H9 (cell line): ENCODE results near the gene ZSWIM1. TPM values are rescaled to one million over a fixed set of nuclear protein-coding genes. Genes with fewer than 3 reads are reported as not detected.

ENCODE experiments used
- DNase-seq: peaks from one replicate; pipeline ENCODE4 v3.0.0-alpha.2; 2017
- H2AFZ ChIP-seq: one replicate; pipeline ENCODE4 v1.6.1; 2013; ENCODE audit warnings: mild to moderate bottlenecking, low read length, control low read depth, moderate library complexity
- H2AK5ac ChIP-seq: 2 replicates; pipeline ENCODE4 v1.6.1; 2013; ENCODE audit warnings: low read length, control low read depth, mixed read lengths; ENCODE audit not compliant: insufficient read length
- H2BK120ac ChIP-seq: one replicate; pipeline ENCODE4 v1.6.1; 2013; ENCODE audit warnings: low read depth, mild to moderate bottlenecking, low read length, control low read depth, inconsistent platforms; ENCODE audit not compliant: poor library complexity, severe bottlenecking
- H2BK12ac ChIP-seq: 2 replicates; pipeline ENCODE4 v1.6.1; 2013; ENCODE audit warnings: low read length, control low read depth, mixed read lengths, low read depth; ENCODE audit not compliant: insufficient read length
- H2BK15ac ChIP-seq: 2 replicates; pipeline ENCODE4 v1.6.1; 2013; ENCODE audit warnings: low read depth, low read length, control low read depth
- H2BK20ac ChIP-seq: one replicate; pipeline ENCODE4 v1.6.1; 2013; ENCODE audit warnings: low read depth, mild to moderate bottlenecking, low read length, control low read depth, inconsistent platforms; ENCODE audit not compliant: poor library complexity, severe bottlenecking
- H2BK5ac ChIP-seq: 2 replicates; pipeline ENCODE4 v1.6.1; 2013; ENCODE audit warnings: low read length, control low read depth, mixed read lengths; ENCODE audit not compliant: insufficient read length
- H3K14ac ChIP-seq: 2 replicates; pipeline ENCODE4 v1.6.1; 2013; ENCODE audit warnings: low read length, control low read depth; ENCODE audit not compliant: insufficient read depth
- H3K18ac ChIP-seq: 2 replicates; pipeline ENCODE4 v1.6.1; 2013; ENCODE audit warnings: low read depth, mild to moderate bottlenecking, mixed read lengths, low read length, control low read depth; ENCODE audit not compliant: insufficient read length
- H3K23ac ChIP-seq: 2 replicates; pipeline ENCODE4 v1.6.1; 2013; ENCODE audit warnings: low read length, control low read depth, mixed read lengths, low read depth; ENCODE audit not compliant: insufficient read length
- H3K23me2 ChIP-seq: 2 replicates; pipeline ENCODE4 v1.6.1; 2013; ENCODE audit warnings: low read depth, mild to moderate bottlenecking, mixed read lengths, low read length, control low read depth; ENCODE audit not compliant: insufficient read length, poor library complexity, severe bottlenecking
- H3K27ac ChIP-seq: 2 replicates; pipeline ENCODE4 v1.5.1; 2013; ENCODE audit warnings: low read length, control low read depth, mixed read lengths, low read depth; ENCODE audit not compliant: insufficient read length
- H3K27me3 ChIP-seq: 2 replicates; pipeline ENCODE4 v1.6.1; 2013; ENCODE audit warnings: low read length, control low read depth, inconsistent platforms; ENCODE audit not compliant: insufficient read depth
- H3K4ac ChIP-seq: 2 replicates; pipeline ENCODE4 v1.6.1; 2013; ENCODE audit warnings: low read depth, mild to moderate bottlenecking, control low read depth, inconsistent platforms, low read length, moderate library complexity
- H3K4me1 ChIP-seq: 2 replicates; pipeline ENCODE4 v1.6.1; 2013; ENCODE audit warnings: low read length, control low read depth, inconsistent platforms; ENCODE audit not compliant: insufficient read depth
- H3K4me2 ChIP-seq: 2 replicates; pipeline ENCODE4 v1.6.1; 2013; ENCODE audit warnings: low read length, control low read depth, mixed read lengths; ENCODE audit not compliant: insufficient read length, insufficient read depth
- H3K56ac ChIP-seq: 2 replicates; pipeline ENCODE4 v1.6.1; 2013; ENCODE audit warnings: low read depth, mild to moderate bottlenecking, mixed read lengths, low read length, control low read depth; ENCODE audit not compliant: insufficient read length
- H3K79me1 ChIP-seq: 2 replicates; pipeline ENCODE4 v1.6.1; 2013; ENCODE audit warnings: low read depth, mild to moderate bottlenecking, moderate library complexity, low read length, control low read depth, inconsistent platforms; ENCODE audit not compliant: insufficient read depth, poor library complexity, severe bottlenecking
- H3K79me2 ChIP-seq: 2 replicates; pipeline ENCODE4 v1.6.1; 2013; ENCODE audit warnings: low read length, control low read depth, inconsistent platforms; ENCODE audit not compliant: insufficient read depth
- H3K9ac ChIP-seq: 2 replicates; pipeline ENCODE4 v1.6.1; 2013; ENCODE audit warnings: low read length, control low read depth, mixed read lengths; ENCODE audit not compliant: insufficient read length; ENCODE audit errors: extremely low read depth
- H3K9me3 ChIP-seq: one replicate; pipeline ENCODE4 v1.6.1; 2013; ENCODE audit warnings: low read depth, low read length, inconsistent platforms; ENCODE audit not compliant: control insufficient read depth
- H3T11ph ChIP-seq: one replicate; pipeline ENCODE4 v1.6.1; 2013; ENCODE audit warnings: mild to moderate bottlenecking, low read length, control low read depth, inconsistent platforms
- H4K20me1 ChIP-seq: one replicate; pipeline ENCODE4 v1.6.1; 2013; ENCODE audit not compliant: control insufficient read depth, insufficient read length, insufficient read depth
- H4K5ac ChIP-seq: 2 replicates; pipeline ENCODE4 v1.6.1; 2013; ENCODE audit warnings: low read depth, mild to moderate bottlenecking, mixed read lengths, low read length, control low read depth; ENCODE audit not compliant: insufficient read length
- H4K8ac ChIP-seq: replicated peaks from 2 replicates; pipeline ENCODE4 v1.6.1; 2013; ENCODE audit warnings: low read length, control low read depth, mixed read lengths, low read depth; ENCODE audit not compliant: insufficient read length
- H4K91ac ChIP-seq: 2 replicates; pipeline ENCODE4 v1.6.1; 2013; ENCODE audit warnings: low read depth, mild to moderate bottlenecking, moderate library complexity, mixed read lengths, low read length, control low read depth; ENCODE audit not compliant: insufficient read length
- H3K27ac Mint-ChIP-seq, 3 experiments: 2 replicates in 2 of 3; 3 replicates in 1 of 3; pipeline ENCODE4 v1.8.0; 2020 to 2021; ENCODE audit warnings: mixed read lengths in 3 of 3, mild to moderate bottlenecking in 1 of 3, moderate library complexity in 1 of 3
- H3K27me3 Mint-ChIP-seq: 2 replicates; pipeline ENCODE4 v1.8.0; 2021; ENCODE audit warnings: low read depth, mild to moderate bottlenecking, moderate library complexity, mixed read lengths
- H3K36me3 Mint-ChIP-seq, 3 experiments: 2 replicates in 2 of 3; 3 replicates in 1 of 3; pipeline ENCODE4 v1.8.0; 2020 to 2021; ENCODE audit warnings: low read depth in 3 of 3, mixed read lengths in 3 of 3; ENCODE audit not compliant: insufficient read depth in 1 of 3
- H3K4me1 Mint-ChIP-seq, 2 experiments: 2 replicates each; pipeline ENCODE4 v1.8.0; 2020; ENCODE audit warnings: mixed read lengths in 2 of 2
- H3K4me3 Mint-ChIP-seq, 2 experiments: 2 replicates in 1 of 2; 3 replicates in 1 of 2; pipeline ENCODE4 v1.8.0; 2020 to 2021; ENCODE audit warnings: mild to moderate bottlenecking in 2 of 2, mixed read lengths in 2 of 2, moderate library complexity in 1 of 2
- H3K9me3 Mint-ChIP-seq, 2 experiments: 2 replicates in 1 of 2; 3 replicates in 1 of 2; pipeline ENCODE4 v1.8.0; 2020; ENCODE audit warnings: mild to moderate bottlenecking in 2 of 2, mixed read lengths in 2 of 2, moderate library complexity in 1 of 2
- CTCF ChIP-seq: fragments of 200-600 bp; sonication (generic); conservative IDR thresholded peaks from 3 replicates; pipeline ENCODE4 v1.8.0; 2021; ENCODE audit warnings: antibody characterized with exemption, mild to moderate bottlenecking
- WGBS: extraction: QIAGEN DNeasy Blood & Tissue Kit; methylation state at CpG from one replicate; pipeline ENCODE4 v1.1.7; 2013; ENCODE audit warnings: missing lambda C conversion rate, low lambda C conversion rate, mixed read lengths; ENCODE audit not compliant: insufficient read length; ENCODE audit errors: extremely low coverage; 5-methylcytosine and 5-hydroxymethylcytosine counted together
- total RNA-seq: library from RNA; stranded (reverse); gene quantifications from 2 replicates; pipeline ENCODE4 v1.2.1, GENCODE V29; 2021

The ZSWIM1 gene
- total RNA-seq, 1 experiment from 2014 or later = 13.0 TPM

GRCh38 chr20:45897692-45898091 is 16.7 kb downstream of the ZSWIM1 start:
- Histone ChIP-seq H3K14ac (no peak overlapping the region), H2BK15ac (no peak overlapping the region), H2BK20ac (no peak overlapping the region), H2BK120ac (no peak overlapping the region), H3K27me3 (no peaks in the 10 kb centered on the region), H2BK5ac (no peak overlapping the region), H3K23me2 (no peaks in the 10 kb centered on the region), H2AK5ac (no peak overlapping the region), H2AFZ (no peak overlapping the region), H2BK12ac (no peak overlapping the region), H4K5ac (no peak overlapping the region), H3K56ac (no peak overlapping the region), H3K9ac (no peak overlapping the region), H3K79me2 (no peaks in the 10 kb centered on the region), H3K18ac (no peak overlapping the region), H3T11ph (no peak overlapping the region), H4K8ac (no peak overlapping the region), H3K23ac (no peak overlapping the region), H4K91ac (no peak overlapping the region), H3K4me2 (no peak overlapping the region), H3K27ac (no peak overlapping the region), H3K4ac (no peak overlapping the region), H3K9me3 (no peaks in the 10 kb centered on the region), H4K20me1 (no peaks in the 10 kb centered on the region), H3K4me1 (no peaks in the 10 kb centered on the region), H3K79me1 (no peaks in the 10 kb centered on the region)
- Mint-ChIP-seq H3K9me3 (no peaks in the 10 kb centered on the region), H3K27me3 (no peaks in the 10 kb centered on the region; the same call in 1 of the 2 replicates), H3K27ac (peak overlapping the region in 2 of 3 experiments; percentile 25 to 46; a peak in 2 of 7 replicates), H3K4me1 (no peaks in the 10 kb centered on the region), H3K4me3 (no peak overlapping the region), H3K36me3 (peaks cover 23 to 56% (median 47%) of the 10 kb centered on the region in 3 experiments)
- no CpG with 5 or more reads among the region's 7 CpGs for WGBS
- TF ChIP-seq CTCF = no peak
- no peak for DNase-seq
